HCT116 (cell line): ENCODE results near the gene MED15. TPM values are rescaled to one million over a fixed set of nuclear protein-coding genes. Genes with fewer than 3 reads are reported as not detected.

ENCODE experiments used
- ATAC-seq: fragments of 200-7000 bp; cut with Tn5 transposase; 2 replicates; pipeline ENCODE4 v1.9.1; 2020; ENCODE audit warnings: mild to moderate bottlenecking, moderate library complexity
- BruUV-seq: library from RNA; stranded (reverse); fragments of 400-500 nt; replicated peaks from 2 replicates; lab custom pipeline; 2021; lab: Mats Ljungman, UMichigan
- CTCF ChIA-PET: fragments of 300-600 bp; sonication (Branson Sonifier 250); formaldehyde crosslinking; loops from one replicate; lab custom pipeline; 2021; ENCODE audit warnings: antibody characterized with exemption; lab: Charles Lee
- POLR2A ChIA-PET: fragments of 300-600, 350-600 bp; sonication (Branson Sonifier 250); formaldehyde crosslinking; loops from one replicate; lab custom pipeline; 2021; ENCODE audit warnings: antibody characterized with exemption; lab: Charles Lee
- RAD21 ChIA-PET, 2 experiments: fragments of 300-600 bp; sonication (Branson Sonifier 250); formaldehyde crosslinking; loops; one replicate each; lab custom pipeline; 2023; ENCODE audit warnings: low total read pairs in 2 of 2; ENCODE audit not compliant: uncharacterized antibody in 2 of 2, unreplicated experiment in 2 of 2, low non-redundant PET in 1 of 2; lab: Charles Lee
- DNase-seq: peaks from one replicate; pipeline ENCODE4 v3.0.0-alpha.2; 2010; ENCODE audit warnings: low read depth, low spot score
- H2AFZ ChIP-seq: fragments of 200-600 bp; shearing (Covaris generic), sonication (generic); 2 replicates; pipeline ENCODE4 v1.6.1; 2017; ENCODE audit warnings: low read depth, mixed run types, mixed read lengths, antibody characterized with exemption, low read length; ENCODE audit not compliant: poor library complexity, severe bottlenecking
- H3K27ac ChIP-seq: 2 replicates; pipeline ENCODE4 v1.5.1; 2012; ENCODE audit warnings: low read depth, low read length
- H3K27me3 ChIP-seq: fragments of 200-600 bp; sonication (generic); 2 replicates; pipeline ENCODE4 v1.6.1; 2016; ENCODE audit warnings: mixed run types, low read length, mixed read lengths; ENCODE audit not compliant: insufficient read depth
- H3K36me3 ChIP-seq, 2 experiments: fragments of 200-500 bp in 1 of 2; fragments of 200-600 bp in 1 of 2; sonication (Bioruptor generic) in 1 of 2; sonication (generic) in 1 of 2; 2 replicates each; pipeline versions ENCODE4 v1.5.1 to v1.6.1; 2014 to 2016; ENCODE audit warnings: low read length in 2 of 2, inconsistent platforms in 1 of 2, mixed read lengths in 1 of 2, mixed run types in 1 of 2; ENCODE audit not compliant: insufficient read depth in 2 of 2, control insufficient read depth in 1 of 2
- H3K4me1 ChIP-seq, 2 experiments: fragments of 200-600 bp in 1 of 2; sonication (generic) in 1 of 2; 2 replicates each; pipeline versions ENCODE4 v1.5.1 to v1.6.1; 2012 to 2017; ENCODE audit warnings: low read length in 2 of 2, inconsistent platforms in 1 of 2, mild to moderate bottlenecking in 1 of 2, mixed read lengths in 1 of 2, mixed run types in 1 of 2, moderate library complexity in 1 of 2; ENCODE audit not compliant: insufficient read depth in 2 of 2, control insufficient read depth in 1 of 2
- H3K4me2 ChIP-seq: fragments of 200-600 bp; sonication (generic); 2 replicates; pipeline ENCODE4 v1.6.1; 2017; ENCODE audit warnings: mixed run types, low read length, mixed read lengths
- H3K4me3 ChIP-seq, 2 experiments: fragments of 200-600 bp in 1 of 2; sonication (generic) in 1 of 2; replicated peaks in 1 of 2; 2 replicates each; pipeline ENCODE4 v1.5.1; 2011 to 2016; ENCODE audit warnings: low read length in 2 of 2, control low read depth in 1 of 2, low read depth in 1 of 2, mild to moderate bottlenecking in 1 of 2, mixed read lengths in 1 of 2, mixed run types in 1 of 2
- H3K79me2 ChIP-seq: fragments of 200-600 bp; sonication (generic); 2 replicates; pipeline ENCODE4 v1.6.1; 2017; ENCODE audit warnings: mild to moderate bottlenecking, mixed run types, low read length, moderate library complexity, mixed read lengths; ENCODE audit not compliant: insufficient read depth
- H3K9ac ChIP-seq: fragments of 200-600 bp; sonication (generic); 2 replicates; pipeline ENCODE4 v1.6.1; 2016; ENCODE audit warnings: low read length, mixed read lengths
- H3K9me2 ChIP-seq: fragments of 200-600 bp; sonication (generic), shearing (Covaris generic); 2 replicates; pipeline ENCODE4 v1.6.1; 2017; ENCODE audit warnings: mixed run types, mild to moderate bottlenecking, moderate library complexity; ENCODE audit not compliant: insufficient read depth
- H3K9me3 ChIP-seq, 2 experiments: fragments of 200-500 bp in 1 of 2; fragments of 200-600 bp in 1 of 2; sonication (Bioruptor generic) in 1 of 2; sonication (generic) in 1 of 2; 2 replicates each; pipeline ENCODE4 v1.6.1; 2014 to 2017; ENCODE audit warnings: low read length in 2 of 2, mixed read lengths in 2 of 2, inconsistent platforms in 1 of 2, low read depth in 1 of 2, mild to moderate bottlenecking in 1 of 2, mixed run types in 1 of 2, moderate library complexity in 1 of 2; ENCODE audit not compliant: control insufficient read depth in 1 of 2, insufficient read depth in 1 of 2
- H4K20me1 ChIP-seq: fragments of 200-600 bp; sonication (generic), shearing (Covaris generic); 2 replicates; pipeline ENCODE4 v1.6.1; 2017; ENCODE audit warnings: mixed run types, mild to moderate bottlenecking, moderate library complexity; ENCODE audit not compliant: insufficient read depth
- CBX3 ChIP-seq: IDR thresholded peaks from 2 replicates; pipeline ENCODE4 v1.6.1; 2012; ENCODE audit warnings: low read depth
- CEBPB ChIP-seq: IDR thresholded peaks from 2 replicates; pipeline ENCODE4 v1.6.1; 2012; ENCODE audit warnings: low read depth
- EGR1 ChIP-seq: IDR thresholded peaks from 2 replicates; pipeline ENCODE4 v1.6.1; 2012; ENCODE audit warnings: low read depth
- FOSL1 ChIP-seq: IDR thresholded peaks from 2 replicates; pipeline ENCODE4 v1.6.1; 2012; ENCODE audit warnings: low read depth
- JUND ChIP-seq: IDR thresholded peaks from 2 replicates; pipeline ENCODE4 v1.6.1; 2012
- POLR2AphosphoS5 ChIP-seq: IDR thresholded peaks from 2 replicates; pipeline ENCODE4 v1.6.1; 2011; ENCODE audit warnings: mild to moderate bottlenecking, low read depth, low read length, moderate library complexity
- RAD21 ChIP-seq: IDR thresholded peaks from 2 replicates; pipeline ENCODE4 v1.6.1; 2012; ENCODE audit warnings: low read depth, mild to moderate bottlenecking
- SP1 ChIP-seq: IDR thresholded peaks from 2 replicates; pipeline ENCODE4 v1.6.1; 2012; ENCODE audit warnings: low read depth
- SRF ChIP-seq: IDR thresholded peaks from 2 replicates; pipeline ENCODE4 v1.6.1; 2012; ENCODE audit warnings: low read depth
- TCF7L2 ChIP-seq: IDR thresholded peaks from 2 replicates; pipeline ENCODE4 v1.7.0; 2011; ENCODE audit warnings: borderline replicate concordance, inconsistent platforms; ENCODE audit not compliant: insufficient read depth, insufficient read length; ENCODE audit errors: extremely low read depth
- YY1 ChIP-seq: IDR thresholded peaks from 2 replicates; pipeline ENCODE4 v1.6.1; 2011; ENCODE audit warnings: low read length, low read depth, moderate library complexity, mild to moderate bottlenecking; ENCODE audit not compliant: insufficient replicate concordance; ENCODE audit errors: extremely low read depth
- ZNF274 ChIP-seq: fragments of 200-500 bp; sonication (Bioruptor generic); IDR thresholded peaks from 2 replicates; pipeline ENCODE4 v1.6.1; 2014; ENCODE audit warnings: mild to moderate bottlenecking, low read depth, low read length, inconsistent platforms
- intact Hi-C: fragments of 100-400 bp; cut with micrococcal nuclease; formaldehyde crosslinking; loops from 2 replicates; pipeline ENCODE4 v1.10.0; 2022
- total RNA-seq: library from RNA; stranded (reverse); gene quantifications from one replicate; pipeline ENCODE4 v1.2.1, GENCODE V29; 2021; ENCODE audit not compliant: unreplicated experiment
- TF ChIP-seq, protein P1 (sequence below): IDR thresholded peaks from 2 replicates; pipeline ENCODE4 v1.6.1; 2012
- TF ChIP-seq, protein P2 (sequence below): IDR thresholded peaks from 2 replicates; pipeline ENCODE4 v1.6.1; 2011; ENCODE audit warnings: mild to moderate bottlenecking, low read length, moderate library complexity; ENCODE audit not compliant: insufficient replicate concordance; ENCODE audit errors: extremely low read depth

Gene MED15
- total RNA-seq, 1 experiment from 2014 or later: 81.3 TPM

DNA sequence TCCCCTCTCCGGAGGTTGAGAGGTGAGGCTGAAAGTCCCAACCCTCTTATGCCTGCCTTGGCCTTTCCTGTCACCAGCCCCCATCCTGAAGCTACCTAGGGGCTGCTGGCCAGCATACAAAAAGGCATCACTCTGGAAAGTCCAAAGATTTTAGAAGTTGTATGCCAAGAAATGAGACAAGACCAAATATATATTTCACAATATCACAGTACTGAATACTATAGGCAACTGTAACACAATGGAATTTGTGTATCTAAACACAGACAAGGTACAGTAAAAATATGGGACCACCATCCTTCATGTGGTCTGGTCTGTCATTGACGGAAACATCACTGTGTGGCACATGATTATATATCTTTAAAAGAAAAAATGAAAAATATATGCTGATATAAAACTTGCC lies 16.1 kb upstream of the MED15 start:
- no peaks in the 10 kb centered on the region for H4K20me1 ChIP-seq
- H3K4me3 ChIP-seq: no peak overlapping the region
- no peak overlapping the region for H2AFZ ChIP-seq
- ATAC-seq (no peak), DNase-seq (no peak)
- H3K36me3 ChIP-seq: no peaks in the 10 kb centered on the region
- ChIA-PET CTCF (no interaction called here), POLR2A (no interaction called here), RAD21 (no interaction called here)
- H3K27ac ChIP-seq: no peak overlapping the region
- intact Hi-C loops: no loop called here
- peaks cover 26% of the 10 kb centered on the region for H3K79me2 ChIP-seq
- H3K4me1 ChIP-seq: peaks cover 6 to 24% of the 10 kb centered on the region in 2 experiments; a peak in 3 of 4 replicates
- H3K9me3 ChIP-seq: no peaks in the 10 kb centered on the region
- no TSS peak for BruUV-seq
- no peak overlapping the region for H3K9ac ChIP-seq
- no peaks in the 10 kb centered on the region for H3K27me3 ChIP-seq
- no peaks in the 10 kb centered on the region for H3K9me2 ChIP-seq
- no peak for TF ChIP-seq POLR2AphosphoS5
- no peak for TF ChIP-seq TCF7L2
- TF ChIP-seq FOSL1: no peak
- no peak for TF ChIP-seq JUND
- TF ChIP-seq CBX3: no peak
- TF ChIP-seq YY1: no peak
- TF ChIP-seq RAD21: no peak
- H3K4me2 ChIP-seq: no peak overlapping the region

DNA sequence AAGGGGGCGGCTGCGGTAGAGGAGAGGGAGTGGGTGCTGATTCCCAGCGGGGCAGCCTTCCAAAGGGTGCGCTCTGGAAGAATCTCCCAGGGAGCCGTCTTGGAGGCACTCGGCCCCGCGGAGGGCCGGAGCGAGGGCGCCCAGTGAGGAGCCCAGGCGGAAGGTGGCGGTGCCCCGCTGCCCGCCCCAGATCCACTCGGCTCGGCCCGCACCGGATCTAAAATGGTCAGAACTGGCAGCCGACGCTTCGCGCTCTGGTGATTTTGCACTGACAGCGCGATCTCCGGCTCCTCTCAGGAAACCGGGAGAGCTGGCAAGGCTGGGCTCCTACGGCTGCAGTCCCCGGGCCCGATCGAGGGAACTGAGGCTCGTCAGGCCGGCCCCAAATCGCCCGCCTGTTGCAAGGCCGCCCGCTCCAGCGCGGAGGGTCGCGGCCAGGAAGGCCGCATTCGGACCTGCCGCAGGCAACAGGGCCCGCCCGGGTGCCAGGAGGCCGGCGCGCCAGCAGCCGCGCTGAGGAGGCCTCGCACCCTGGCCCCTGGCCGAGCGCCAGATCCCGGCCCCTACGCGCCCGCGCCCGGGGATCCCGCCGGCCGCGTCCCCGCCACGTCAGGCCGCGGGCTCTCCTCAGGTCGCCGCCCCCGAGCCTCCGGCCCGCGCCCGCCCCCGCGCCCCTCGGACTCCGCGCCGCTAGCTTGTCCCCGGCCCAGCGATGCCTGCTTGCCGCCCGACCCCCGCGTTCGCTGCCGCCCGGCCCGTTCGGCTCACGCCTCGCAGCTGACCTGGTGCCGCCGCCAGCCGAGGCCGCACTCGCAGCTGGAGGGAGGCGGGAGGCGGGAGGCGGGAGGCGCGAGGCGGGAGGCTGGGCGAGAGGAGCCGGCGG lies 12.2 kb upstream of the MED15 start, which contains the start of gene KLHL22:
Gene KLHL22, minus strand, starts transcription at position 818 of the 883 bp plus-strand sequence. CDS start 6,584 bp downstream, outside the sequence.
- POLR2A ChIA-PET: no interaction called here
- TF ChIP-seq ZNF274: no peak
- no peak for TF ChIP-seq SRF
- TF ChIP-seq EGR1: no peak
- TF ChIP-seq, protein P1, sequence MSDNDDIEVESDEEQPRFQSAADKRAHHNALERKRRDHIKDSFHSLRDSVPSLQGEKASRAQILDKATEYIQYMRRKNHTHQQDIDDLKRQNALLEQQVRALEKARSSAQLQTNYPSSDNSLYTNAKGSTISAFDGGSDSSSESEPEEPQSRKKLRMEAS: peak; percentile 45; the same call in 1 of the 2 replicates
- no peak for TF ChIP-seq POLR2AphosphoS5
- TF ChIP-seq CBX3: no peak
- TF ChIP-seq RAD21: no peak
- no peak for TF ChIP-seq SP1
- TF ChIP-seq TCF7L2: no peak
- no peak for TF ChIP-seq CEBPB
- TF ChIP-seq, protein P2, sequence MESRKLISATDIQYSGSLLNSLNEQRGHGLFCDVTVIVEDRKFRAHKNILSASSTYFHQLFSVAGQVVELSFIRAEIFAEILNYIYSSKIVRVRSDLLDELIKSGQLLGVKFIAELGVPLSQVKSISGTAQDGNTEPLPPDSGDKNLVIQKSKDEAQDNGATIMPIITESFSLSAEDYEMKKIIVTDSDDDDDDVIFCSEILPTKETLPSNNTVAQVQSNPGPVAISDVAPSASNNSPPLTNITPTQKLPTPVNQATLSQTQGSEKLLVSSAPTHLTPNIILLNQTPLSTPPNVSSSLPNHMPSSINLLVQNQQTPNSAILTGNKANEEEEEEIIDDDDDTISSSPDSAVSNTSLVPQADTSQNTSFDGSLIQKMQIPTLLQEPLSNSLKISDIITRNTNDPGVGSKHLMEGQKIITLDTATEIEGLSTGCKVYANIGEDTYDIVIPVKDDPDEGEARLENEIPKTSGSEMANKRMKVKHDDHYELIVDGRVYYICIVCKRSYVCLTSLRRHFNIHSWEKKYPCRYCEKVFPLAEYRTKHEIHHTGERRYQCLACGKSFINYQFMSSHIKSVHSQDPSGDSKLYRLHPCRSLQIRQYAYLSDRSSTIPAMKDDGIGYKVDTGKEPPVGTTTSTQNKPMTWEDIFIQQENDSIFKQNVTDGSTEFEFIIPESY: no peak

More for the DNA sequence above, 12.2 kb upstream of the MED15 start, which contains the start of gene KLHL22:
- ATAC-seq: peak; percentile 51
- Histone ChIP-seq H3K4me2 (peak within 1 kb of the TSS; percentile 82), H3K4me3 (peak within 1 kb of the TSS; percentile 71 to 81), H3K9me3 (no peaks in the 10 kb centered on the region), H3K9ac (peak within 1 kb of the TSS; percentile 82), H3K4me1 (peaks cover 10 to 33% of the 10 kb centered on the region in 2 experiments), H3K36me3 (no peaks in the 10 kb centered on the region), H3K27ac (peak within 1 kb of the TSS; percentile 94), H3K27me3 (no peaks in the 10 kb centered on the region), H3K79me2 (peaks cover 30% of the 10 kb centered on the region), H4K20me1 (no peaks in the 10 kb centered on the region), H2AFZ (peak within 1 kb of the TSS; percentile 37), H3K9me2 (no peaks in the 10 kb centered on the region)
- intact Hi-C loops: loop anchor here (5.0 kb wide), 1 partner anchor 78 kb away; no protein-coding TSS in a partner anchor
- ChIA-PET CTCF (interaction anchor here (1.6 kb wide), 1 partner anchor 73 kb away, joined by 3 read pairs; no protein-coding TSS in a partner anchor), RAD21 (interaction anchor here (0.6 kb wide), 2 partner anchors 17 to 77 kb away, joined by 4 to 7 read pairs; no protein-coding TSS in a partner anchor)
- no TSS peak for BruUV-seq
- DNase-seq: no peak
